GM12878 (cell line): ENCODE data around the gene CIROP. TPM values are rescaled to one million over a fixed set of nuclear protein-coding genes. Genes with fewer than 3 reads are reported as not detected.

Experiments used
- ATAC-seq: fragments of 200-7000 bp; cut with Tn5 transposase; 3 replicates; pipeline ENCODE4 v1.9.1; 2020; ENCODE audit warnings: mild to moderate bottlenecking, moderate library complexity
- BruUV-seq: library from RNA; stranded (reverse); fragments of 400-500 nt; replicated peaks from 2 replicates; lab custom pipeline; 2021; lab: Mats Ljungman, UMichigan
- CTCF ChIA-PET: fragments of 300-600 bp; sonication (Branson Sonifier 250); formaldehyde crosslinking; extraction: SDS; loops from one replicate; lab custom pipeline; 2021; ENCODE audit warnings: inconsistent platforms; lab: Yijun Ruan, JAX
- POLR2A ChIA-PET: fragments of 350-600 bp; formaldehyde crosslinking; extraction: SDS; loops from one replicate; lab custom pipeline; 2021; ENCODE audit warnings: inconsistent platforms; lab: Charles Lee
- RAD21 ChIA-PET: fragments of 300-600 bp; sonication (Branson Sonifier 250); formaldehyde crosslinking; loops from one replicate; lab custom pipeline; 2023; ENCODE audit warnings: antibody characterized with exemption; ENCODE audit not compliant: unreplicated experiment; lab: Charles Lee
- SMC1A ChIA-PET: fragments of 300-600 bp; sonication (Branson Sonifier 250); formaldehyde crosslinking; loops from one replicate; lab custom pipeline; 2023; ENCODE audit not compliant: unreplicated experiment, uncharacterized antibody; lab: Charles Lee
- DNase-seq: peaks from one replicate; pipeline ENCODE4 v3.0.0-alpha.2; 2011; ENCODE audit warnings: low read depth, low spot score
- FAIRE-seq: peaks from 3 replicates; lab custom pipeline; 2011; peaks lifted over from hg19 to GRCh38; lab: Jason Lieb, UNC
- H2AFZ ChIP-seq: 2 replicates; pipeline ENCODE4 v1.6.0; 2011; ENCODE audit warnings: low read depth, low read length, control low read depth; ENCODE audit not compliant: control insufficient read depth
- H3K27ac ChIP-seq: 2 replicates; pipeline ENCODE4 v1.5.1; 2011; ENCODE audit warnings: control low read depth; ENCODE audit not compliant: control insufficient read depth, insufficient read depth
- H3K27me3 ChIP-seq, 2 experiments: replicated peaks in 1 of 2; 2 replicates each; pipeline versions ENCODE4 v1.6.0 to v1.6.1; 2011; ENCODE audit warnings: low read length in 1 of 2; ENCODE audit not compliant: control insufficient read depth in 2 of 2, insufficient read depth in 2 of 2
- H3K36me3 ChIP-seq, 2 experiments: 2 replicates each; pipeline ENCODE4 v1.5.1; 2011; ENCODE audit warnings: low read length in 1 of 2; ENCODE audit not compliant: control insufficient read depth in 2 of 2, insufficient read depth in 2 of 2
- H3K4me1 ChIP-seq: 2 replicates; pipeline ENCODE4 v1.6.1; 2011; ENCODE audit warnings: mild to moderate bottlenecking, low read length, moderate library complexity, mixed read lengths; ENCODE audit not compliant: control insufficient read depth, insufficient read depth
- H3K4me2 ChIP-seq: 2 replicates; pipeline ENCODE4 v1.6.0; 2011; ENCODE audit warnings: control low read depth; ENCODE audit not compliant: control insufficient read depth, insufficient read depth
- H3K4me3 ChIP-seq: fragments of 200-600 bp; sonication (generic); 2 replicates; pipeline ENCODE4 v1.5.1; 2016
- H3K79me2 ChIP-seq: 2 replicates; pipeline ENCODE4 v1.6.0; 2011; ENCODE audit warnings: low read length; ENCODE audit not compliant: control insufficient read depth, insufficient read depth
- H3K9ac ChIP-seq: 2 replicates; pipeline ENCODE4 v1.8.0; 2011; ENCODE audit warnings: low read length, control low read depth, mixed read lengths; ENCODE audit not compliant: control insufficient read depth, insufficient read depth
- H3K9me3 ChIP-seq: replicated peaks from 3 replicates; pipeline ENCODE4 v1.5.1; 2011; ENCODE audit warnings: mild to moderate bottlenecking, low read length; ENCODE audit not compliant: control insufficient read depth, insufficient read depth
- H4K20me1 ChIP-seq: 2 replicates; pipeline ENCODE4 v1.6.0; 2011; ENCODE audit not compliant: control insufficient read depth, insufficient read depth
- CBFB ChIP-seq: IDR thresholded peaks from 2 replicates; pipeline ENCODE4 v1.6.1; 2016; ENCODE audit warnings: antibody characterized with exemption, low read depth
- CTCF ChIP-seq, 3 experiments: IDR thresholded peaks in 2 of 3; conservative IDR thresholded peaks in 1 of 3; 2 replicates each; pipeline ENCODE4 v1.5.1; 2011; ENCODE audit warnings: low read depth in 3 of 3, low read length in 3 of 3, mild to moderate bottlenecking in 3 of 3, control low read depth in 2 of 3, moderate library complexity in 2 of 3, inconsistent platforms in 1 of 3, mixed read lengths in 1 of 3; ENCODE audit not compliant: control insufficient read depth in 2 of 3, insufficient read depth in 1 of 3; ENCODE audit errors: extremely low read depth in 1 of 3
- E4F1 ChIP-seq: fragments of 450-650 bp; IDR thresholded peaks from 2 replicates; pipeline ENCODE4 v1.6.1; 2018; ENCODE audit warnings: borderline replicate concordance, mild to moderate bottlenecking; ENCODE audit not compliant: partially characterized antibody
- KAT2A ChIP-seq: conservative IDR thresholded peaks from 2 replicates; pipeline ENCODE4 v1.6.1; 2011; ENCODE audit warnings: low read depth, low read length; ENCODE audit not compliant: control insufficient read depth
- MTA2 ChIP-seq: fragments of 450-650 bp; IDR thresholded peaks from 2 replicates; pipeline ENCODE4 v1.6.1; 2016; ENCODE audit warnings: low read depth, mild to moderate bottlenecking, moderate library complexity
- NBN ChIP-seq: fragments of 450-650 bp; IDR thresholded peaks from 2 replicates; pipeline ENCODE4 v1.6.1; 2016
- RELA ChIP-seq: fragments of 450-650 bp; IDR thresholded peaks from 2 replicates; pipeline ENCODE4 v1.8.0; 2014; ENCODE audit warnings: borderline replicate concordance; ENCODE audit not compliant: partially characterized antibody
- STAT1 ChIP-seq: fragments of 450-650 bp; conservative IDR thresholded peaks from 2 replicates; pipeline ENCODE4 v1.6.1; 2014; ENCODE audit warnings: antibody characterized with exemption, mild to moderate bottlenecking
- TARDBP ChIP-seq: IDR thresholded peaks from 2 replicates; pipeline ENCODE4 v1.6.1; 2016; ENCODE audit warnings: borderline replicate concordance
- ZBTB33 ChIP-seq: fragments of 450-650 bp; IDR thresholded peaks from 2 replicates; pipeline ENCODE4 v1.6.1; 2017; ENCODE audit warnings: mild to moderate bottlenecking
- ZNF687 ChIP-seq: fragments of 450-650 bp; IDR thresholded peaks from 2 replicates; pipeline ENCODE4 v1.6.1; 2017; ENCODE audit warnings: mild to moderate bottlenecking, moderate library complexity
- WGBS: methylation state at CpG from one replicate; pipeline ENCODE4 v1.1.6; 2016; ENCODE audit warnings: low lambda C conversion rate; ENCODE audit not compliant: insufficient replicate concordance, insufficient coverage; ENCODE audit errors: missing lambda C conversion rate; 5-methylcytosine and 5-hydroxymethylcytosine counted together
- in situ Hi-C: fragments of 300-500 bp; cut with MboI; formaldehyde crosslinking; loops from 9 replicates; pipeline ENCODE4 v1.14.3; 2018; ENCODE audit warnings: mixed read lengths
- intact Hi-C: fragments of 100-400 bp; cut with micrococcal nuclease; formaldehyde crosslinking; loops from one replicate; pipeline ENCODE4 v1.14.2; 2022; ENCODE audit not compliant: unreplicated experiment
- polyA plus RNA-seq, 11 experiments: library from polyadenylated mRNA; depleted of rRNA in 4 of 11; unstranded in 6 of 11; stranded (reverse) in 5 of 11; fragments of >200 nt; fragmentation: Nextera tagmentation in 4 of 11; fragmentation: Illumina TruSeq in 1 of 11; extraction: Ambion mirVana in 4 of 11; extraction: Trizol in 1 of 11; gene quantifications; 1 replicate in 1 of 11; 2 replicates in 10 of 11; pipeline versions ENCODE4 v1.2.1 to v1.2.3, GENCODE V29; 2011 to 2016; ENCODE audit warnings: inconsistent platforms in 2 of 11, missing spikeins in 2 of 11, low read depth in 1 of 11
- total RNA-seq, 4 experiments: library from RNA; depleted of rRNA in 3 of 4; stranded (reverse); fragments of >200 nt in 3 of 4; fragmentation: Illumina TruSeq in 1 of 4; extraction: Trizol in 1 of 4; gene quantifications; 2 replicates each; pipeline versions ENCODE4 v1.2.1 to v1.2.3, GENCODE V29; 2013 to 2021

Gene CIROP
- total and polyA plus RNA-seq, 10 of the 15 experiments (the other 5 are each of a cell fraction or from before 2014, with no cell fraction given) = not detected

GRCh38 chr14:23124337-23124954 is 19.7 kb upstream of the CIROP start (continued):
- TF ChIP-seq KAT2A (no peak), MTA2 (no peak), TARDBP (no peak), NBN (no peak), CBFB (no peak), ZBTB33 (no peak), CTCF (IDR thresholded peaks at IDR 0.05 in 2 of 3, conservative IDR thresholded peaks at IDR 0.05 in 1 of 3; ENCODE audit: control insufficient read depth in 2 of 3, extremely low read depth in 1 of 3, insufficient read depth in 1 of 3, low read depth in 3 of 3, low read length in 3 of 3) (no peak)

- Histone ChIP-seq H3K9me3 (no peaks in the 10 kb centered on the region), H3K4me3 (no peak overlapping the region), H3K36me3 (no peaks in the 10 kb centered on the region), H3K27ac (no peak overlapping the region), H3K9ac (no peak overlapping the region), H4K20me1 (no peaks in the 10 kb centered on the region), H3K4me1 (peaks cover 20% of the 10 kb centered on the region), H3K4me2 (no peak overlapping the region), H3K27me3 (no peaks in the 10 kb centered on the region; a peak in 3 of 4 replicates), H3K79me2 (no peaks in the 10 kb centered on the region), H2AFZ (no peak overlapping the region)
- no TSS peak for BruUV-seq
- ChIA-PET POLR2A (no interaction called here), RAD21 (interaction anchor here (1.1 kb wide), 1 partner anchor 177 kb away, joined by 4 read pairs; no protein-coding TSS in a partner anchor), SMC1A (interaction anchor here (0.6 to 1.6 kb wide), 4 partner anchors 11 to 257 kb away, joined by 3 to 4 read pairs (median 3); no protein-coding TSS in a partner anchor), CTCF (interaction anchor here (0.5 to 6.4 kb wide), 5 partner anchors 54 to 268 kb away, joined by 3 to 127 read pairs (median 4); partner anchors contain the start of gene SLC7A8)
- in situ Hi-C loops (loop anchor here (10.0 kb wide), 1 partner anchor 61 kb away; the partner anchor contains the start of gene SLC7A8), intact Hi-C loops (no loop called here)
- ATAC-seq (no peak), DNase-seq (no peak), FAIRE-seq (no peak)
- 56% methylated on average over 8 of the region's 8 CpGs for WGBS
- no peak for TF ChIP-seq STAT1
- no peak for TF ChIP-seq RELA
- TF ChIP-seq E4F1 = no peak
- TF ChIP-seq ZNF687 = no peak
Measured at GRCh38 chr14:23123419-23123818, 18.6 kb upstream of the CIROP start.
